GM23248 (cell line): ENCODE data around the gene PLAAT3. TPM values are rescaled to one million over a fixed set of nuclear protein-coding genes. Genes with fewer than 3 reads are reported as not detected.

Experiments
- DNase-seq: peaks from one replicate; pipeline ENCODE4 v3.0.0-alpha.2; 2015
- H2AFZ ChIP-seq: fragments of 200-600 bp; sonication (generic); 2 replicates; pipeline ENCODE4 v1.6.1; 2016; ENCODE audit warnings: antibody characterized with exemption
- H3F3A ChIP-seq: fragments of 200-600 bp; sonication (generic); 2 replicates; pipeline ENCODE4 v1.6.1; 2016; ENCODE audit warnings: mild to moderate bottlenecking, antibody characterized with exemption, mixed run types; ENCODE audit not compliant: insufficient read depth
- H3K27ac ChIP-seq: fragments of 200-600 bp; sonication (generic); 2 replicates; pipeline ENCODE4 v1.5.1; 2016; ENCODE audit warnings: mild to moderate bottlenecking
- H3K27me3 ChIP-seq: fragments of 200-600 bp; sonication (generic); replicated peaks from 2 replicates; pipeline ENCODE4 v1.6.1; 2016; ENCODE audit warnings: mild to moderate bottlenecking; ENCODE audit not compliant: insufficient read depth
- H3K36me3 ChIP-seq: fragments of 200-600 bp; sonication (generic); 2 replicates; pipeline ENCODE4 v1.6.1; 2016; ENCODE audit warnings: low read depth, mild to moderate bottlenecking
- H3K4me1 ChIP-seq: fragments of 200-600 bp; sonication (generic); 2 replicates; pipeline ENCODE4 v1.6.1; 2016; ENCODE audit warnings: mild to moderate bottlenecking; ENCODE audit not compliant: insufficient read depth
- H3K4me2 ChIP-seq: fragments of 200-600 bp; sonication (generic); one replicate; pipeline ENCODE4 v1.6.1; 2016; ENCODE audit warnings: mild to moderate bottlenecking; ENCODE audit not compliant: unreplicated experiment
- H3K4me3 ChIP-seq: fragments of 200-600 bp; sonication (generic); 2 replicates; pipeline ENCODE4 v1.5.1; 2016; ENCODE audit warnings: mild to moderate bottlenecking
- H3K79me2 ChIP-seq: fragments of 200-600 bp; sonication (generic); 2 replicates; pipeline ENCODE4 v1.6.1; 2016; ENCODE audit warnings: mild to moderate bottlenecking; ENCODE audit not compliant: insufficient read depth
- H3K9ac ChIP-seq: fragments of 200-600 bp; sonication (generic); 2 replicates; pipeline ENCODE4 v1.6.1; 2016; ENCODE audit warnings: mild to moderate bottlenecking
- H3K9me2 ChIP-seq: fragments of 200-600 bp; sonication (generic); 2 replicates; pipeline ENCODE4 v1.6.1; 2016; ENCODE audit warnings: mixed run types, mild to moderate bottlenecking, moderate library complexity; ENCODE audit not compliant: insufficient read depth
- H3K9me3 ChIP-seq: fragments of 200-600 bp; sonication (generic); one replicate; pipeline ENCODE4 v1.6.1; 2017; ENCODE audit warnings: low read depth
- H4K20me1 ChIP-seq: fragments of 200-600 bp; sonication (generic); 2 replicates; pipeline ENCODE4 v1.6.0; 2016; ENCODE audit not compliant: insufficient read depth
- EZH2 ChIP-seq: fragments of 200-600 bp; sonication (generic); IDR thresholded peaks from 2 replicates; pipeline ENCODE4 v1.6.1; 2018; ENCODE audit warnings: antibody characterized with exemption, mild to moderate bottlenecking; ENCODE audit not compliant: insufficient read depth, poor library complexity, severe bottlenecking
- EZH2phosphoT487 ChIP-seq: fragments of 200-600 bp; sonication (generic); IDR thresholded peaks from 2 replicates; pipeline ENCODE4 v1.6.1; 2018; ENCODE audit warnings: antibody characterized with exemption, moderate library complexity, mild to moderate bottlenecking, low read depth; ENCODE audit not compliant: insufficient read depth
- WGBS, 2 experiments: methylation state at CpG; one replicate each; pipeline ENCODE4 v1.1.6; 2015 to 2017; ENCODE audit warnings: low lambda C conversion rate in 2 of 2, low coverage in 1 of 2; ENCODE audit errors: missing lambda C conversion rate in 2 of 2; 5-methylcytosine and 5-hydroxymethylcytosine counted together
- in situ Hi-C: fragments of 300-500 bp; cut with MboI; formaldehyde crosslinking; loops from 2 replicates; pipeline ENCODE4 v1.15.0; 2020
- polyA plus RNA-seq: library from polyadenylated mRNA; unstranded; fragments of >200 nt; fragmentation: Nextera tagmentation; extraction: Ambion mirVana; gene quantifications from 2 replicates; pipeline ENCODE4 v1.2.1, GENCODE V29; 2016
- total RNA-seq: library from RNA; depleted of rRNA; stranded (reverse); fragments of >200 nt; shearing (Covaris generic); gene quantifications from 2 replicates; pipeline ENCODE4 v1.2.3, GENCODE V29; 2014

The PLAAT3 gene
- total and polyA plus RNA-seq, 2 experiments from 2014 or later = 4.3 to 4.9 TPM

GRCh38 chr11:63554877-63555223 is 59.4 kb downstream of the PLAAT3 start:
- H3K9ac ChIP-seq = no peak overlapping the region
- H3K27me3 ChIP-seq = no peaks in the 10 kb centered on the region; the same call in 1 of the 2 replicates
- WGBS, 2 experiments = 49 to 51% methylated on average over 4 of the region's 4 CpGs
- H3K27ac ChIP-seq = no peak overlapping the region
- no peak for DNase-seq
- H3K4me3 ChIP-seq = no peak overlapping the region
- H3K36me3 ChIP-seq = no peaks in the 10 kb centered on the region
- H3K4me1 ChIP-seq = no peaks in the 10 kb centered on the region
- H2AFZ ChIP-seq = no peak overlapping the region
- TF ChIP-seq EZH2 = no peak
- no peak for TF ChIP-seq EZH2phosphoT487
- no peaks in the 10 kb centered on the region for H3K9me2 ChIP-seq
- no peak overlapping the region for H3K4me2 ChIP-seq
- no peaks in the 10 kb centered on the region for H3K9me3 ChIP-seq
- in situ Hi-C loops = no loop called here
- no peaks in the 10 kb centered on the region for H3F3A ChIP-seq
- H4K20me1 ChIP-seq = no peaks in the 10 kb centered on the region
- H3K79me2 ChIP-seq = no peaks in the 10 kb centered on the region

DNA sequence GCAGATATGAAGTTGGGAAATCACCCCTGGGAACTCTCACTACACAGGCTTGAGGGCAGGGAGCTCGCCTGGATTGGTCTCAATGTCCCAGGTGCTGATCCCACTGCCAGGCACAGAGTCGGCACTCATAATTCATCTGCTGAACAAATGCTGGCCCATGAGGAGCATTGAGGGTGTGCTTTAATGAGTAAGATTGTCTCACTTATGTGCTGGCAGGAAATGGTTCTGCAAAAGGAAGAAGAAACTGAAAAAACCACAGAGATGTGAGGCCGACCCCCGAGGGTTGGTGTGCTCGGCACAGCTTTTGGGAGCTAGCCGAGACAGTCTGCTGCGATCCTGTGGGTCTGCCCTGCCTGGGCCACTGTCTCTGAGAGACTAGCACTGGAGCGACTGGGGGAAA is 60.5 kb downstream of the PLAAT3 start:
- H4K20me1 ChIP-seq = no peaks in the 10 kb centered on the region
- no peak for TF ChIP-seq EZH2
- no peak for TF ChIP-seq EZH2phosphoT487
- in situ Hi-C loops = no loop called here
- no peaks in the 10 kb centered on the region for H3K9me3 ChIP-seq
- WGBS, 2 experiments = 60 to 67% methylated on average over 8 of the region's 8 CpGs
- H3K27me3 ChIP-seq = peaks cover 6% of the 10 kb centered on the region; the same call in 1 of the 2 replicates
- no peaks in the 10 kb centered on the region for H3K9me2 ChIP-seq
- H3K4me1 ChIP-seq = no peaks in the 10 kb centered on the region
- H3F3A ChIP-seq = no peaks in the 10 kb centered on the region
- H2AFZ ChIP-seq = no peak overlapping the region
- no peaks in the 10 kb centered on the region for H3K36me3 ChIP-seq
- no peak for DNase-seq
- H3K27ac ChIP-seq = no peak overlapping the region
- no peak overlapping the region for H3K4me3 ChIP-seq
- no peak overlapping the region for H3K9ac ChIP-seq
- no peak overlapping the region for H3K4me2 ChIP-seq
- no peaks in the 10 kb centered on the region for H3K79me2 ChIP-seq

DNA sequence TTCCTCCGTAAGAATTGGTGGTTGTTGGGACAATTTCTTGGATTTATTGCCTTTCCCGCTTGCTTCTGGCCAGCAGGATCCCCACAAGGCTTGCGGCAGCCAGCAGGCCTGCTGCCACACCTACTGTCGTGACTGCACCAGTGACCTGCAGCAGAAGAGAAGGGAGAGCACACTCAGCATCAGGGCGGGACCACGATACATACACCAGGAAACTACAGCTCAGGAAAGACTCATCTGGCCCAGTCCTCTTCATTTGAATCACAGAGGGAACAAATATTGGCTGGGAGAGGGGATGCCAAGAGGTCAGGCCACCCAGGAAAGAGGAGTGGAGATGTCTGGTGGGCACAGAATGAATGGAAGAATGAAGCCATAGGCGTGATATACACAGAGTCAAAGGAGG is 61.3 kb downstream of the PLAAT3 start:
- Histone ChIP-seq H3F3A (no peaks in the 10 kb centered on the region), H3K4me1 (no peaks in the 10 kb centered on the region), H3K9me3 (no peaks in the 10 kb centered on the region), H4K20me1 (no peaks in the 10 kb centered on the region), H3K4me2 (no peak overlapping the region), H3K36me3 (no peaks in the 10 kb centered on the region), H3K79me2 (no peaks in the 10 kb centered on the region), H3K27me3 (peaks cover 6% of the 10 kb centered on the region; the same call in 1 of the 2 replicates), H3K9ac (no peak overlapping the region), H2AFZ (no peak overlapping the region), H3K4me3 (no peak overlapping the region), H3K9me2 (no peaks in the 10 kb centered on the region), H3K27ac (no peak overlapping the region)
- in situ Hi-C loops = no loop called here
- TF ChIP-seq EZH2 (no peak), EZH2phosphoT487 (no peak)
- 54 to 55% methylated on average over 7 of the region's 7 CpGs for WGBS, 2 experiments
- no peak for DNase-seq

DNA sequence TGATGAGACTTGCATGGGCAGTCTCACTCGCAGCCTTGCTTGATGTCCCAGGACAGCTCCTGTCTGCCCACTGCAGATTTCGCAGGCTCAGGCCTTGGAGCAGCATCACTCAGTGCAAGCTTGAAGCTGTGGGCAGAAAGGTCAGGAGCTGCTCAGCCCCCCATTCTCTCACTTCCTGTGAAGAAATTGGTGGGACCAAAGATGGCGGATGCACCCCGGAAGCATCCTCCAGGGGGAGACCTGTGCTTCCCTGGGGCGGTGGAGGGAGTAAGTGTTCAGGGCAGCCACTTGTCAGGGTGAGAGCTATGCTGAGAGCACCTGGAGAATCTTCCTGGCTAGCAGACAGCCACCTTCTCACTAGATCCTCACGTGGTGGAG is 62.4 kb downstream of the PLAAT3 start:
- no peaks in the 10 kb centered on the region for H3K79me2 ChIP-seq
- DNase-seq = no peak
- no peak overlapping the region for H3K4me2 ChIP-seq
- no peaks in the 10 kb centered on the region for H3K4me1 ChIP-seq
- H4K20me1 ChIP-seq = no peaks in the 10 kb centered on the region
- WGBS, 2 experiments = 78 to 80% methylated on average over 6 of the region's 6 CpGs
- H3K9me2 ChIP-seq = no peaks in the 10 kb centered on the region
- no peaks in the 10 kb centered on the region for H3K36me3 ChIP-seq
- H3K9ac ChIP-seq = no peak overlapping the region
- no peaks in the 10 kb centered on the region for H3F3A ChIP-seq
- H3K9me3 ChIP-seq = no peaks in the 10 kb centered on the region
- in situ Hi-C loops = no loop called here
- TF ChIP-seq EZH2phosphoT487 (no peak), EZH2 (no peak)
- H3K4me3 ChIP-seq = no peak overlapping the region
- H3K27me3 ChIP-seq = 0 out of 2 replicates have a peak, but pooled peaks cover 6% of the 10 kb centered on the region
- no peak overlapping the region for H3K27ac ChIP-seq
- no peak overlapping the region for H2AFZ ChIP-seq
